K562 (cell line): ENCODE data around the gene SPON1. TPM values are rescaled to one million over a fixed set of nuclear protein-coding genes. Genes with fewer than 3 reads are reported as not detected.

Experiments used
- ATAC-seq: fragments of 200-7000 bp; cut with Tn5 transposase; 3 replicates; pipeline ENCODE4 v1.9.1; 2020; ENCODE audit warnings: moderate library complexity
- BruUV-seq: library from RNA; stranded (reverse); fragments of 400-500 nt; replicated peaks from 2 replicates; lab custom pipeline; 2021; lab: Mats Ljungman, UMichigan
- CTCF ChIA-PET: fragments of 300-600 bp; formaldehyde crosslinking; extraction: SDS; loops from one replicate; lab custom pipeline; 2021; ENCODE audit warnings: low intra/inter-chr PET ratio; lab: Yijun Ruan, JAX
- POLR2A ChIA-PET: fragments of 300-600, 350-650 bp; sonication (Branson Sonifier 250); formaldehyde crosslinking; extraction: SDS; loops from one replicate; lab custom pipeline; 2021; ENCODE audit warnings: antibody characterized with exemption, inconsistent platforms; lab: Yijun Ruan, JAX
- DNase-seq, 4 experiments: peaks; one replicate each; pipeline versions ENCODE4 v3.0.0 to v3.0.0-alpha.2; 2011 to 2018; ENCODE audit warnings: low spot score in 3 of 4, mixed read lengths in 3 of 4; ENCODE audit errors: extremely low read depth in 1 of 4
- FAIRE-seq: peaks from 2 replicates; lab custom pipeline; 2011; peaks lifted over from hg19 to GRCh38; lab: Jason Lieb, UNC
- H2AFZ ChIP-seq: 2 replicates; pipeline ENCODE4 v1.6.0; 2011; ENCODE audit warnings: low read depth, low read length, control low read depth, inconsistent platforms
- H3K27ac ChIP-seq: fragments of 200-600 bp; 3 replicates; pipeline ENCODE4 v1.8.0; 2011; ENCODE audit warnings: low read depth, mild to moderate bottlenecking, control low read depth, inconsistent platforms, low read length, moderate library complexity, mixed read lengths; ENCODE audit errors: extremely low read depth
- H3K27me3 ChIP-seq, 2 experiments: fragments of 300-600 bp in 1 of 2; 2 replicates in 1 of 2; 3 replicates in 1 of 2; pipeline versions ENCODE4 v1.6.0 to v1.8.0; 2011; ENCODE audit warnings: inconsistent platforms in 2 of 2, low read length in 2 of 2, mild to moderate bottlenecking in 1 of 2, mixed read lengths in 1 of 2, moderate library complexity in 1 of 2; ENCODE audit not compliant: control insufficient read depth in 2 of 2, insufficient read depth in 2 of 2
- H3K36me3 ChIP-seq: fragments of 300-600 bp; 3 replicates; pipeline ENCODE4 v1.8.0; 2011; ENCODE audit warnings: mild to moderate bottlenecking, low read length, inconsistent platforms; ENCODE audit not compliant: control insufficient read depth, insufficient read depth
- H3K4me1 ChIP-seq, 2 experiments: fragments of 200-600 bp in 1 of 2; replicated peaks in 1 of 2; 2 replicates in 1 of 2; 3 replicates in 1 of 2; pipeline versions ENCODE4 v1.5.1 to v1.8.0; 2011; ENCODE audit warnings: inconsistent platforms in 2 of 2, low read length in 2 of 2, mild to moderate bottlenecking in 1 of 2, mixed read lengths in 1 of 2, moderate library complexity in 1 of 2; ENCODE audit not compliant: control insufficient read depth in 2 of 2, insufficient read depth in 2 of 2
- H3K4me2 ChIP-seq: 2 replicates; pipeline ENCODE4 v1.6.1; 2011; ENCODE audit warnings: low read length, control low read depth, inconsistent platforms, mixed read lengths; ENCODE audit not compliant: insufficient read depth
- H3K4me3 ChIP-seq: fragments of 200-600 bp; sonication (generic), shearing (Covaris generic); 2 replicates; pipeline ENCODE4 v1.5.1; 2016; ENCODE audit warnings: control low read depth, inconsistent platforms
- H3K79me2 ChIP-seq: fragments of 200-600 bp; 3 replicates; pipeline ENCODE4 v1.8.0; 2011; ENCODE audit warnings: low read length, inconsistent platforms; ENCODE audit not compliant: control insufficient read depth, insufficient read depth
- H3K9ac ChIP-seq, 2 experiments: 2 replicates each; pipeline versions ENCODE4 v1.6.0 to v1.6.1; 2011; ENCODE audit warnings: low read depth in 2 of 2, low read length in 2 of 2, control low read depth in 1 of 2, inconsistent platforms in 1 of 2, mild to moderate bottlenecking in 1 of 2, mixed read lengths in 1 of 2; ENCODE audit not compliant: insufficient read depth in 1 of 2
- H3K9me1 ChIP-seq: one replicate; pipeline ENCODE4 v1.6.0; 2011; ENCODE audit warnings: inconsistent platforms, mild to moderate bottlenecking, low read length, moderate library complexity; ENCODE audit not compliant: control insufficient read depth, insufficient read depth
- H3K9me3 ChIP-seq: replicated peaks from 2 replicates; pipeline ENCODE4 v1.5.1; 2011; ENCODE audit warnings: low read depth, low read length, inconsistent platforms; ENCODE audit not compliant: control insufficient read depth, insufficient read depth
- H4K20me1 ChIP-seq: replicated peaks from 2 replicates; pipeline ENCODE4 v1.6.1; 2011; ENCODE audit warnings: low read length, inconsistent platforms, mixed read lengths; ENCODE audit not compliant: control insufficient read depth, insufficient read depth
- CTCF ChIP-seq, 3 experiments: IDR thresholded peaks in 2 of 3; conservative IDR thresholded peaks in 1 of 3; 2 replicates each; pipeline ENCODE4 v1.5.1; 2011 to 2012; ENCODE audit warnings: low read length in 3 of 3, mild to moderate bottlenecking in 3 of 3, control low read depth in 2 of 3, improper control_type of control experiment in 1 of 3, inconsistent platforms in 1 of 3, low read depth in 1 of 3, mixed read lengths in 1 of 3, moderate library complexity in 1 of 3; ENCODE audit not compliant: insufficient read depth in 2 of 3
- ELF1 ChIP-seq: fragments of 200-800 bp; sonication (Bioruptor generic); IDR thresholded peaks from 2 replicates; pipeline ENCODE4 v1.6.1; 2016; ENCODE audit warnings: missing genetic modification characterization, missing compliant biosample characterization
- NR2C1 ChIP-seq, 2 experiments: fragments of 450-650 bp; IDR thresholded peaks; 2 replicates each; pipeline ENCODE4 v1.6.1; 2017; ENCODE audit warnings: mild to moderate bottlenecking in 2 of 2, antibody characterized with exemption in 1 of 2, inconsistent platforms in 1 of 2, missing compliant biosample characterization in 1 of 2, missing genetic modification characterization in 1 of 2
- PCBP2 ChIP-seq: fragments of 200-400 bp; formaldehyde crosslinking; IDR thresholded peaks from 2 replicates; pipeline ENCODE4 v1.6.1; 2018; ENCODE audit warnings: low read length, low read depth, mild to moderate bottlenecking, moderate library complexity; ENCODE audit not compliant: poor library complexity, severe bottlenecking
- PYGO2 ChIP-seq: fragments of 450-650 bp; IDR thresholded peaks from 2 replicates; pipeline ENCODE4 v1.6.1; 2016; ENCODE audit warnings: mild to moderate bottlenecking, missing genetic modification characterization, moderate library complexity, missing compliant biosample characterization
- SREBF1 ChIP-seq: fragments of 150-350 bp; IDR thresholded peaks from 2 replicates; pipeline ENCODE4 v1.6.1; 2014; ENCODE audit warnings: antibody characterized with exemption, low read depth, low read length, borderline replicate concordance
- VEZF1 ChIP-seq: fragments of 200-800 bp; sonication (Bioruptor generic); IDR thresholded peaks from 2 replicates; pipeline ENCODE4 v1.6.1; 2017; ENCODE audit warnings: missing genetic modification characterization, missing compliant biosample characterization
- XRCC4 ChIP-seq: IDR thresholded peaks from one replicate; pipeline ENCODE4 v1.6.1; 2011; ENCODE audit not compliant: insufficient read depth, insufficient read length; ENCODE audit errors: extremely low read depth
- ZNF740 ChIP-seq, 3 experiments: fragments of 200-800 bp in 1 of 3; sonication (Bioruptor generic) in 1 of 3; sonication (generic) in 1 of 3; formaldehyde crosslinking in 1 of 3; IDR thresholded peaks; 2 replicates each; pipeline versions ENCODE4 v1.6.1 to v1.8.0; 2016 to 2022; ENCODE audit warnings: mild to moderate bottlenecking in 2 of 3, missing compliant biosample characterization in 2 of 3, missing genetic modification characterization in 2 of 3, missing genetic modification reagents in 1 of 3
- WGBS: fragments of 100-300 bp; shearing (Covaris generic); methylation state at CpG from one replicate; pipeline ENCODE4 v1.1.6; 2016; ENCODE audit warnings: low coverage, mixed read lengths; ENCODE audit not compliant: insufficient coverage; ENCODE audit errors: missing lambda C conversion rate; 5-methylcytosine and 5-hydroxymethylcytosine counted together
- in situ Hi-C: fragments of 300-500 bp; cut with MboI; formaldehyde crosslinking; loops from 4 replicates; pipeline ENCODE4 v1.15.0; 2018; ENCODE audit warnings: inconsistent platforms, mixed read lengths
- intact Hi-C: fragments of 100-400 bp; cut with micrococcal nuclease; formaldehyde crosslinking; loops from 2 replicates; pipeline ENCODE4 v1.14.2; 2022
- polyA plus RNA-seq, 8 experiments: library from polyadenylated mRNA; depleted of rRNA in 4 of 8; stranded (reverse) in 5 of 8; unstranded in 3 of 8; fragments of >200 nt; fragmentation: Nextera tagmentation in 2 of 8; fragmentation: Illumina TruSeq in 1 of 8; extraction: Ambion mirVana in 2 of 8; extraction: Trizol in 1 of 8; gene quantifications; 2 replicates each; pipeline versions ENCODE4 v1.2.1 to v1.2.3, GENCODE V29; 2011 to 2014; ENCODE audit warnings: inconsistent platforms in 1 of 8, missing spikeins in 1 of 8
- total RNA-seq, 7 experiments: library from RNA; depleted of rRNA in 6 of 7; stranded (reverse); fragments of >200 nt in 6 of 7; fragmentation: Illumina TruSeq in 2 of 7; extraction: Trizol in 2 of 7; gene quantifications; 2 replicates each; pipeline versions ENCODE4 v1.2.1 to v1.2.3, GENCODE V29; 2011 to 2021; ENCODE audit warnings: low replicate concordance in 1 of 7

SPON1 gene
- total and polyA plus RNA-seq, 9 of the 15 experiments (the other 6 are each of a cell fraction or from before 2014, with no cell fraction given) = 0.04 to 0.06 TPM; not detected in 7

- Histone ChIP-seq H3K36me3 (no peaks in the 10 kb centered on the region), H3K9me3 (no peaks in the 10 kb centered on the region), H3K4me3 (no peak overlapping the region), H3K4me2 (no peak overlapping the region)
- peak; percentile 23 to 49 (median 44) for DNase-seq
- peak; percentile 94 for TF ChIP-seq ZNF740 (CRISPR knock-in tag; IDR thresholded peaks at IDR 0.05)
- TF ChIP-seq ZNF740 (tag; IDR thresholded peaks at IDR 0.05) = peak in 1 of 2 experiments; percentile 74; a peak in 2 of 4 replicates
- TF ChIP-seq NR2C1 (IDR thresholded peaks at IDR 0.05) = no peak
- TF ChIP-seq NR2C1 (tag; IDR thresholded peaks at IDR 0.05) = no peak
- peak; percentile 55 to 68 (median 62) for TF ChIP-seq CTCF (IDR thresholded peaks at IDR 0.05 in 2 of 3, conservative IDR thresholded peaks at IDR 0.05 in 1 of 3; ENCODE audit: insufficient read depth in 2 of 3, low read depth in 1 of 3, low read length in 3 of 3)
- no peak for TF ChIP-seq SREBF1
- TF ChIP-seq XRCC4 = no peak
- no peak for TF ChIP-seq PYGO2
- TF ChIP-seq VEZF1 (CRISPR knock-in tag) = peak; percentile 75
- no peak for TF ChIP-seq PCBP2
- no peak for TF ChIP-seq ELF1
- TF ChIP-seq, all 486 proteins: peak for 3
- FAIRE-seq (peak; percentile 51), ATAC-seq (peak; percentile 89)
- Histone ChIP-seq H3K4me1 (no peaks in the 10 kb centered on the region), H4K20me1 (no peaks in the 10 kb centered on the region), H2AFZ (no peak overlapping the region), H3K9ac (no peak overlapping the region), H3K79me2 (no peaks in the 10 kb centered on the region), H3K27ac (no peak overlapping the region), H3K9me1 (no peaks in the 10 kb centered on the region), H3K27me3 (peaks cover 9 to 54% of the 10 kb centered on the region in 2 experiments; a peak in 4 of 5 replicates)
- ChIA-PET POLR2A (no interaction called here), CTCF (interaction anchor here (0.6 kb wide), 1 partner anchor 581 kb away, joined by 4 read pairs; no protein-coding TSS in a partner anchor)
- BruUV-seq = no TSS peak
- in situ Hi-C loops (no loop called here), intact Hi-C loops (no loop called here)
- 13% methylated on average over 6 of the region's 6 CpGs for WGBS
Measured at GRCh38 chr11:14232652-14233051, 270.1 kb downstream of the SPON1 start.
